Measurements from ENCODE around the gene ADAMTS15.

Gene ADAMTS15

GRCh38 chr11:130431331-130431773 is 17.1 kb upstream of the ADAMTS15 start:
- CTCF ChIA-PET, result interaction anchor here (0.6 to 3.3 kb wide), 14 partner anchors 10 to 1488 kb away, joined by 3 to 42 read pairs (median 4); partner anchors contain the start of genes SNX19 and TP53AIP1

GRCh38 chr11:130431801-130432200 is 16.6 kb upstream of the ADAMTS15 start:
- no peak for DNase-seq (ENCODE audit: low spot score)
- ChIA-PET CTCF (interaction anchor here (0.6 to 3.3 kb wide), 8 partner anchors 41 to 463 kb away, joined by 3 to 42 read pairs (median 8); no protein-coding TSS in a partner anchor), POLR2A (ENCODE audit: low non-redundant PET) (no interaction called here)
- H3K27ac ChIP-seq, result no peak overlapping the region
- no peak for TF ChIP-seq CTCF (conservative IDR thresholded peaks at IDR 0.05; ENCODE audit: low read depth)

More at GRCh38 chr11:130431331-130431773, 17.1 kb upstream of the ADAMTS15 start:
- DNase-seq (ENCODE audit: low spot score), result peak; percentile 59
- TF ChIP-seq CTCF (conservative IDR thresholded peaks at IDR 0.05; ENCODE audit: low read depth), result peak; percentile 73
- no peak overlapping the region for H3K27ac ChIP-seq
- POLR2A ChIA-PET (ENCODE audit: low non-redundant PET), result no interaction called here

GRCh38 chr11:130433357-130433756 is 15.1 kb upstream of the ADAMTS15 start:
- no peak overlapping the region for H3K27ac ChIP-seq
- CTCF ChIA-PET, result interaction anchor here (0.6 to 3.3 kb wide), 5 partner anchors 415 to 461 kb away, joined by 3 to 42 read pairs (median 3); no protein-coding TSS in a partner anchor
- no peak for DNase-seq (ENCODE audit: low spot score)
- POLR2A ChIA-PET (ENCODE audit: low non-redundant PET), result no interaction called here
- no peak for TF ChIP-seq CTCF (conservative IDR thresholded peaks at IDR 0.05; ENCODE audit: low read depth)

GRCh38 chr11:130434521-130435223 is 13.8 kb upstream of the ADAMTS15 start:
- H3K27ac ChIP-seq, result peak overlapping the region; percentile 65
- ChIA-PET CTCF (interaction anchor here (0.6 to 4.7 kb wide), 26 partner anchors 9 to 465 kb away, joined by 3 to 74 read pairs (median 4); no protein-coding TSS in a partner anchor), POLR2A (ENCODE audit: low non-redundant PET) (no interaction called here)
- TF ChIP-seq CTCF (conservative IDR thresholded peaks at IDR 0.05; ENCODE audit: low read depth), result peak; percentile 90
- peak; percentile 77 for DNase-seq (ENCODE audit: low spot score)

- ChIA-PET POLR2A (ENCODE audit: low non-redundant PET) (no interaction called here), CTCF (interaction anchor here (0.6 to 4.7 kb wide), 10 partner anchors 8 to 464 kb away, joined by 3 to 74 read pairs (median 4); no protein-coding TSS in a partner anchor)
- peak overlapping the region; percentile 43; the same call in 1 of the 2 replicates for H3K27ac ChIP-seq
- DNase-seq (ENCODE audit: low spot score), result no peak
- no peak for TF ChIP-seq CTCF (conservative IDR thresholded peaks at IDR 0.05; ENCODE audit: low read depth)
Measured at GRCh38 chr11:130435671-130436070, 12.8 kb upstream of the ADAMTS15 start.

- TF ChIP-seq CTCF (conservative IDR thresholded peaks at IDR 0.05; ENCODE audit: low read depth), result no peak
- ChIA-PET CTCF (interaction anchor here (1.0 to 4.7 kb wide), 3 partner anchors 195 to 425 kb away, joined by 3 to 74 read pairs (median 5); no protein-coding TSS in a partner anchor), POLR2A (ENCODE audit: low non-redundant PET) (no interaction called here)
- H3K27ac ChIP-seq, result peak overlapping the region; percentile 43; the same call in 1 of the 2 replicates
- no peak for DNase-seq (ENCODE audit: low spot score)
Measured at GRCh38 chr11:130436171-130436570, 12.3 kb upstream of the ADAMTS15 start.
